ENCODE results near the gene LRP5.
"Not testable (repeated sequence)": the region's sequence is repeated elsewhere in the genome, so short reads cannot be mapped to it uniquely, and the experiment has no call there.

LRP5 gene

GRCh38 chr11:68330700-68331337 is 18.4 kb downstream of the LRP5 start:
- DNase-seq, result no peak

GRCh38 chr11:68331338-68331947 is 19.1 kb downstream of the LRP5 start:
- DNase-seq, result no peak

- DNase-seq, result no peak
These were observed 19.8 kb downstream of the LRP5 start for GRCh38 chr11:68332186-68332585.

- DNase-seq, result no peak
These were observed 20.8 kb downstream of the LRP5 start for GRCh38 chr11:68333173-68333572.

- no peak for DNase-seq
These were observed 22.5 kb downstream of the LRP5 start for GRCh38 chr11:68334923-68335322.

GRCh38 chr11:68335683-68336082 is 23.3 kb downstream of the LRP5 start:
- no peak for DNase-seq

- DNase-seq, result no peak
These were observed 24.3 kb downstream of the LRP5 start for GRCh38 chr11:68336716-68337115.

GRCh38 chr11:68337399-68337835 is 25.0 kb downstream of the LRP5 start:
- DNase-seq, result no peak

- no peak for DNase-seq
These were observed 25.8 kb downstream of the LRP5 start for GRCh38 chr11:68338051-68338780.

- no peak for DNase-seq
These were observed 27.8 kb downstream of the LRP5 start for GRCh38 chr11:68340003-68340767.

GRCh38 chr11:68340784-68341556 is 28.6 kb downstream of the LRP5 start:
- DNase-seq, result no peak

GRCh38 chr11:68341557-68342458 is 29.4 kb downstream of the LRP5 start:
- no peak for DNase-seq

- DNase-seq, result no peak
These were observed 30.2 kb downstream of the LRP5 start for GRCh38 chr11:68342459-68343158.

- no peak for DNase-seq
These were observed 31.4 kb downstream of the LRP5 start for GRCh38 chr11:68343761-68344256.

GRCh38 chr11:68344821-68345220 is 32.4 kb downstream of the LRP5 start:
- not testable (repeated sequence) for DNase-seq

- DNase-seq, result no peak
These were observed 33.5 kb downstream of the LRP5 start for GRCh38 chr11:68345776-68346461.

- no peak for DNase-seq
These were observed 34.0 kb downstream of the LRP5 start for GRCh38 chr11:68346462-68346790.

- no peak for DNase-seq
These were observed 35.0 kb downstream of the LRP5 start for GRCh38 chr11:68347345-68347744.

GRCh38 chr11:68347841-68348240 is 35.5 kb downstream of the LRP5 start:
- no peak for DNase-seq
